ENCODE measurements around the gene FOXO6.

Gene FOXO6

DNA sequence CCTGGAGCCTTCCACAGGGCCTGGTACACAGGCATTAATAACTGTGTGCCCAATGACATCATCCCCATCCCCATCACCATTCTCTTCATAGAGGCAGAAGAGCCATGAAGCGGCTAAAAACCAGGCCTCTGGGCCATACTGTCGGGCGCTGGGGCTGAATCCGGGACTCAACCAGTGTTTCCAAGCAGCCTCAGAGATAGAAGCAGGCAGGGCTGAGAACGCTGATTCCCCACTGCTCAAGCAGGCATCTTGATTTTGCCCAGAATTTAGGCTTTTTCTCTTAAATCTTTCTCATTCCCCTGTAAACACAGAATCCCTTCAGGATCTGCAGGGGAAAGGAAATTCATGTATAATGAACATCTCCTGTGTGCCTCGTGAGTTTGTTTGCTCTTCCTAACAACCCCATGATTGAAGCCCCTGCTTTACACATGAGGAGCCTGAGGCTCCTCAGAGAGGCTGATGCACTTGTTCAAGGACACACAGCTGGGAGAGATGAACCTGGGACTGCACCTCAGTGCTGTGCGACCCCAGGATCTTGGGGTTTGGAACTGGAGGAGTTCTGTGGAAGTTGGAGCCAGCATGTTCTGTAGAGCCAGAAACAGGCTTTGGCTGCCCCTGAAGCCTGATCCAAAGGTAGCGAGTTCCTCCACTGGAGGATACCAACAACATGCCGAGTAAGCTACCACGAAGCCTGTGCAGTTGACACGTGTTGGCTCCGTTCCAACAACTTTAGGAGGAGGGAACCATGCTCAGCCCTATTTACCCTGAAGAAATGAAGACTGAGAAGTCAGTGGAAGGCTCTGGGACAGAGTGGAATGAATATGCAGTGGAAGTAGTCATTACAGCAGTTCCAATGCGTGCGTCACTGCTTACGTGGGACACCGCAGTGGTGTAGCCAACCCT, 67.8 kb downstream of the FOXO6 start:
- DNase-seq, result no peak

DNA sequence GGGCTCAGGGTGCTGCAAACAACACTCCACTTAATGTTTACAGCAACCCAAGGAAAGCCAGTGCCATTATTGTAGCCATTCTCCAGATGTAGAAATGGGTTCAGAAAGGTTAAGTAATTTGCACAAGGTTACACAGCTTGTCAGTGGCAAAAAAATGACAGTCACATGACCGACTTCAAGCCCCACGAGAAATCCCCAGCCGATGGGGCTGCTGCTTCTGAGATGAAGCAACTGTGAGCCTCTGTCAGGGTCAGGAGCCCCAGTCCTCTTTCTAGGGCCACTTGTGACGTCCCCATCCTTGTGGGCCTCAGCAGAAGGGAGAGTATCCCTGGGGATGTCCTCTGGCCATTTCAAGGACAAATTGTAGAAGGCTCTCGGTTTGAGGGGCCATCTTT, 68.4 kb downstream of the FOXO6 start:
- no peak for DNase-seq

DNA sequence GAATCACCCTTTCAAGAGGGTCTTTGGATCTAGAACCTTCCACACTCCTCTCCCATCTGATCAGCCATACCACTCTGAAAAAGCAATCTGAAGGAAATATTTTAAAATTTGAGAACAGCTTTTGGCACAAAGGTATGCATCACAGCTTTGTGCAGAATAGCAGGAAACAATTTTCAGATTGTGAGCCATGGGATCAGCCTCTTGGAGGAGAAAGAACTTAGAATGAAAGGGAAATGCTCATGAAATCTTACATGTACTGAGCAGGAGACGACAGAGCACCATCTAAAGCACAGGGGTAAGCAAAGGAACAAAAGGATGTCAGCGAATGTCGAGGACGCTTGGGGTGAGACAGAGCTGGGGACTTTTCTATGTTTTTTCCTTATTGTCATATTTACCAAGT, 68.8 kb downstream of the FOXO6 start:
- no peak for DNase-seq

GRCh38 chr1:41430582-41430981, 69.3 kb downstream of the FOXO6 start:
- DNase-seq, result no peak

GRCh38 chr1:41431490-41432350, 70.5 kb downstream of the FOXO6 start:
- DNase-seq, result no peak
